ENCODE results near the gene TEN1. TPM values are rescaled to one million over a fixed set of nuclear protein-coding genes. Genes with fewer than 3 reads are reported as not detected.

TEN1 gene
- total RNA-seq, 4 donors from 2014 or later = 15.2 to 95.1 (median 27.9) TPM; not detected in 1

GRCh38 chr17:75980188-75981018 is 1.4 kb downstream of the TEN1 start:
- DNase-seq = peak in 1 of 3 donors; percentile 42
- Histone ChIP-seq H3K4me3 (peak overlapping the region; percentile 70 to 96 (median 78)), H3K4me1 (peaks cover 0 to 36% (median 4%) of the 10 kb centered on the region in 4 donors), H3K36me3 (no peaks in the 10 kb centered on the region), H3K9me3 (no peaks in the 10 kb centered on the region), H3K27ac (peak overlapping the region; percentile 96 to 99 (median 98)), H3K27me3 (no peaks in the 10 kb centered on the region)
- no peak for TF ChIP-seq POLR2A (IDR thresholded peaks at IDR 0.05)
- TF ChIP-seq, protein P1, sequence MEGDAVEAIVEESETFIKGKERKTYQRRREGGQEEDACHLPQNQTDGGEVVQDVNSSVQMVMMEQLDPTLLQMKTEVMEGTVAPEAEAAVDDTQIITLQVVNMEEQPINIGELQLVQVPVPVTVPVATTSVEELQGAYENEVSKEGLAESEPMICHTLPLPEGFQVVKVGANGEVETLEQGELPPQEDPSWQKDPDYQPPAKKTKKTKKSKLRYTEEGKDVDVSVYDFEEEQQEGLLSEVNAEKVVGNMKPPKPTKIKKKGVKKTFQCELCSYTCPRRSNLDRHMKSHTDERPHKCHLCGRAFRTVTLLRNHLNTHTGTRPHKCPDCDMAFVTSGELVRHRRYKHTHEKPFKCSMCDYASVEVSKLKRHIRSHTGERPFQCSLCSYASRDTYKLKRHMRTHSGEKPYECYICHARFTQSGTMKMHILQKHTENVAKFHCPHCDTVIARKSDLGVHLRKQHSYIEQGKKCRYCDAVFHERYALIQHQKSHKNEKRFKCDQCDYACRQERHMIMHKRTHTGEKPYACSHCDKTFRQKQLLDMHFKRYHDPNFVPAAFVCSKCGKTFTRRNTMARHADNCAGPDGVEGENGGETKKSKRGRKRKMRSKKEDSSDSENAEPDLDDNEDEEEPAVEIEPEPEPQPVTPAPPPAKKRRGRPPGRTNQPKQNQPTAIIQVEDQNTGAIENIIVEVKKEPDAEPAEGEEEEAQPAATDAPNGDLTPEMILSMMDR (IDR thresholded peaks at IDR 0.05) = no peak

DNA sequence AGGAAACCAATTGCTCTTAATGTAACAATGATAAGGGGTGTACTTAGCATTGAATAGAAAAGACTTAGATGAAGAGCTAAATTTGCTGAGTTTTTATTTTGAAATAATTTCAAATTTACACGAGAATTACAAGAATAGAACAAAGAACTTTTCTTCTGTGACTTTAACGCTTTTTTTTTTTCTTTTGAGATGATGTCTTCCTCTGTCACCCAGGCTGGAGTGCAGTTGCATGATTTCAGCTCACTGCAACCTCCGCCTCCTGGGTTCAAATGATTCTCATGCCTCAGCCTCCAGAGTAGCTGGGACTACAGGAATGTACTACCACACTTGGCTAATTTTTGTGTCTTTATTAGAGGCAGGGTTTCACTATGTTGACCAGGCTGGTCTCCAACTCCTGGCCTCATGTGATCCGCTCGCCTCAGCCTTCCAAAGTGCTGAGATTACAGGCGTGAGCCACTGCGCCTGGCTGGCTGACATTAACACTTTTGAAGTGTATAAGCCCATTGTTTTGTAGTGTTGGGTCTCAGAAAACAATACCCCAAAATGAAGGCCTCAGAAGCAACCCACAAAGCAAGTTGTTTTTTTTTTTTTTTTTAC is 2.1 kb downstream of the TEN1 start:
- H3K36me3 ChIP-seq = no peaks in the 10 kb centered on the region
- H3K27ac ChIP-seq = no peak overlapping the region
- H3K4me3 ChIP-seq = no peak overlapping the region
- H3K27me3 ChIP-seq = no peaks in the 10 kb centered on the region
- no peak for TF ChIP-seq POLR2A (IDR thresholded peaks at IDR 0.05)
- TF ChIP-seq, protein P1 (IDR thresholded peaks at IDR 0.05) = no peak
- H3K9me3 ChIP-seq = no peaks in the 10 kb centered on the region
- peaks cover 0 to 31% (median 4%) of the 10 kb centered on the region in 4 donors for H3K4me1 ChIP-seq
- peak in 1 of 3 donors; percentile 34 for DNase-seq

DNA sequence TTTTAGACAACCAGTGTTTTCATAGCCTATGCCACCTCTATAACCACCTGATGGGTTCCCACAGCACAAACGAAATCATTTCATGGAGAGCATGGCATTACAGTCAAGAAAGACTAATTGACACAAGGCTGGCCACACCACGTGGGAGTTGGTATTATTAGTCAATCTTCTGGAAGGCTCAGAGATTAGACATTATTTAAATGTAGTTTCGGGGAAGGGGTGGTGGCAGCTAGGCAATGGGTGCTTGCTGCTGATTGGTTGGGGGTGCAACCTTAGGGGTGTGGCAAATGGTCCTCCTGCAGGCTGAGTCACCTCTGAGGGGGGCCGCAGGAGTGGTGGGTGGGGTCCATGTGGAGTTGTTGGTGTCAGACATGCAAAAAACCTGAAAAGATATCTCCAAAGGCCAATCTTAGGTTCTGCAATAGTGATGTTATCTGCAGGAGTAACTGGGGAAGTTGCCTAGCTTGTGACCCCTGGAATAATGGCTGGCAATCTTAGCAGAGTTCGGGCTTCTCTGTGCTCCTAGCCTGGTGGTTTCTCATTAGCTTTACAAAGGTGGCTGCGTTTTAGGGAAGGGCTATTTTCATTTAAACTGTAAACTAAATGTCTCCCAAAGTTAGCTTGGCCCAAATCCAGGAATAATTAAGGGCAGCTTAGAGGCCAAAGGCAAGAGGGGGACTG is 4.6 kb downstream of the TEN1 start:
- Histone ChIP-seq H3K36me3 (no peaks in the 10 kb centered on the region), H3K27ac (peak overlapping the region in 2 of 4 donors; percentile 8 to 57), H3K27me3 (no peaks in the 10 kb centered on the region), H3K4me1 (peaks cover 0 to 8% (median 0%) of the 10 kb centered on the region in 4 donors), H3K4me3 (no peak overlapping the region), H3K9me3 (no peaks in the 10 kb centered on the region)
- DNase-seq = peak in 1 of 3 donors; percentile 44
- no peak for TF ChIP-seq POLR2A (IDR thresholded peaks at IDR 0.05)
- TF ChIP-seq, protein P1 (IDR thresholded peaks at IDR 0.05) = no peak

GRCh38 chr17:75985986-75986385 is 6.9 kb downstream of the TEN1 start:
- Histone ChIP-seq H3K27ac (no peak overlapping the region), H3K4me3 (no peak overlapping the region), H3K9me3 (no peaks in the 10 kb centered on the region), H3K27me3 (no peaks in the 10 kb centered on the region), H3K36me3 (no peaks in the 10 kb centered on the region), H3K4me1 (peaks cover 0 to under 1% (median 0%) of the 10 kb centered on the region in 4 donors)
- TF ChIP-seq POLR2A (IDR thresholded peaks at IDR 0.05) = no peak
- TF ChIP-seq, protein P1 (IDR thresholded peaks at IDR 0.05) = no peak
- DNase-seq = no peak

DNA sequence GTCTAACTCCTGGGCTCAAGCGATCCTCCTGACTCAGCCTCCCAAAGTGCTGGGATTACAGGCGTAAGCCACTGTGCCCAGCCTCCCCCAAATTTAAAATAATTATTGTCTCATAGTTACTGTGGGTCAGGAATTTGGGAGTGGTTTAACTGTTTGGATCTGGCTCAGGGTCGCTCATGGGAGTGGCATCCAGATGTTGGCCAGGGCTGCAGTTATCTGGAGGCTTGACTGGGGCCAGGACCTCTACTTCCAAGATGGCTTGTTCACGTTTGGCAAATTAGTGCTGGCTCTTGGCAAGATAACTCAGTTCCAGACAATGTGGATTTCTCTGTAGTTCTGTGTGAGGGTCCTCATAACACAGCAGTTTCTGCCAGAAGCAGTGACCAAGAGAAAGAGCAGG is 8.0 kb downstream of the TEN1 start:
- H3K27me3 ChIP-seq = no peaks in the 10 kb centered on the region
- no peak overlapping the region for H3K27ac ChIP-seq
- no peak overlapping the region for H3K4me3 ChIP-seq
- peaks cover 0 to 9% (median 0%) of the 10 kb centered on the region in 3 donors for H3K36me3 ChIP-seq
- TF ChIP-seq POLR2A (IDR thresholded peaks at IDR 0.05) = no peak
- TF ChIP-seq, protein P1 (IDR thresholded peaks at IDR 0.05) = no peak
- H3K9me3 ChIP-seq = no peaks in the 10 kb centered on the region
- H3K4me1 ChIP-seq = no peaks in the 10 kb centered on the region
- DNase-seq = no peak
